Subcutaneous preadipocyte (primary cell): ENCODE data around the gene CHST15. TPM values are rescaled to one million over a fixed set of nuclear protein-coding genes. Genes with fewer than 3 reads are reported as not detected.

ENCODE experiments used
- total RNA-seq: library from RNA; depleted of rRNA; stranded (reverse); fragments of >200 nt; gene quantifications from 2 replicates; pipeline ENCODE4 v1.2.3, GENCODE V29; 2012

CHST15 gene
- 3.3 and 10.7 TPM in 2 replicates for total RNA-seq

GRCh38 chr10:124092860-124093773 lies at the start of gene CHST15:
Gene CHST15, minus strand, starts transcription at chr10:124093598. Its CDS starts 47,386 bp downstream, at chr10:124046212.

Other genes with a start within 250 kb of the CHST15 start
- gene CPXM2, start 201.8 kb downstream of the CHST15 start, total RNA-seq, result under 0.01 and 0.39 TPM in 2 replicates